DOHH2 (cell line): ENCODE data around the gene S100A10.

Experiments
- H3F3A ChIP-seq: fragments of 200-600 bp; sonication (generic), shearing (Covaris generic); 2 replicates; pipeline ENCODE4 v1.6.0; 2016; ENCODE audit warnings: antibody characterized with exemption, mild to moderate bottlenecking; ENCODE audit not compliant: control insufficient read depth, insufficient read depth
- H3K27ac ChIP-seq: fragments of 200-600 bp; sonication (generic); 2 replicates; pipeline ENCODE4 v1.5.1; 2014; ENCODE audit warnings: low read depth, mild to moderate bottlenecking, low read length, moderate library complexity
- H3K27me3 ChIP-seq: fragments of 200-600 bp; sonication (generic); 2 replicates; pipeline ENCODE4 v1.6.1; 2014; ENCODE audit warnings: mild to moderate bottlenecking, low read length, mixed read lengths; ENCODE audit not compliant: control insufficient read depth
- H3K36me3 ChIP-seq: fragments of 200-600 bp; sonication (generic); 2 replicates; pipeline ENCODE4 v1.6.1; 2014; ENCODE audit warnings: mild to moderate bottlenecking, low read length, moderate library complexity, mixed read lengths; ENCODE audit not compliant: control insufficient read depth
- H3K4me1 ChIP-seq: fragments of 200-600 bp; sonication (generic); 2 replicates; pipeline ENCODE4 v1.6.1; 2014; ENCODE audit warnings: mild to moderate bottlenecking, low read length, mixed read lengths; ENCODE audit not compliant: control insufficient read depth
- H3K4me2 ChIP-seq: fragments of 200-600 bp; sonication (generic); 2 replicates; pipeline ENCODE4 v1.6.0; 2014; ENCODE audit warnings: mild to moderate bottlenecking, low read length, moderate library complexity
- H3K4me3 ChIP-seq: fragments of 200-600 bp; sonication (generic); 2 replicates; pipeline ENCODE4 v1.5.1; 2014; ENCODE audit warnings: mild to moderate bottlenecking, low read length, mixed read lengths
- H3K79me2 ChIP-seq: fragments of 200-600 bp; sonication (generic); 2 replicates; pipeline ENCODE4 v1.6.1; 2014; ENCODE audit warnings: mild to moderate bottlenecking, low read length, mixed read lengths; ENCODE audit not compliant: control insufficient read depth
- H3K9me2 ChIP-seq: fragments of 200-600 bp; sonication (generic); replicated peaks from 2 replicates; pipeline ENCODE4 v1.6.1; 2014; ENCODE audit warnings: mild to moderate bottlenecking, low read length, mixed read lengths; ENCODE audit not compliant: control insufficient read depth
- H3K9me3 ChIP-seq: fragments of 200-600 bp; sonication (generic); 2 replicates; pipeline ENCODE4 v1.6.1; 2014; ENCODE audit warnings: antibody characterized with exemption, low read length, mixed read lengths; ENCODE audit not compliant: control insufficient read depth, insufficient read depth
- H4K20me1 ChIP-seq: fragments of 200-600 bp; sonication (generic); 2 replicates; pipeline ENCODE4 v1.6.0; 2014; ENCODE audit warnings: low read depth, mild to moderate bottlenecking, antibody characterized with exemption, low read length, moderate library complexity; ENCODE audit not compliant: control insufficient read depth, insufficient read depth
- CTCF ChIP-seq: fragments of 200-600 bp; sonication (generic); IDR thresholded peaks from one replicate; pipeline ENCODE4 v1.5.1; 2014; ENCODE audit warnings: antibody characterized with exemption, mild to moderate bottlenecking, low read depth, low read length; ENCODE audit not compliant: poor library complexity, severe bottlenecking
- EZH2phosphoT487 ChIP-seq: fragments of 200-600 bp; sonication (generic); IDR thresholded peaks from 2 replicates; pipeline ENCODE4 v1.6.1; 2017; ENCODE audit warnings: borderline replicate concordance, mild to moderate bottlenecking, antibody characterized with exemption, low read length, moderate library complexity, mixed read lengths

Gene S100A10

DNA sequence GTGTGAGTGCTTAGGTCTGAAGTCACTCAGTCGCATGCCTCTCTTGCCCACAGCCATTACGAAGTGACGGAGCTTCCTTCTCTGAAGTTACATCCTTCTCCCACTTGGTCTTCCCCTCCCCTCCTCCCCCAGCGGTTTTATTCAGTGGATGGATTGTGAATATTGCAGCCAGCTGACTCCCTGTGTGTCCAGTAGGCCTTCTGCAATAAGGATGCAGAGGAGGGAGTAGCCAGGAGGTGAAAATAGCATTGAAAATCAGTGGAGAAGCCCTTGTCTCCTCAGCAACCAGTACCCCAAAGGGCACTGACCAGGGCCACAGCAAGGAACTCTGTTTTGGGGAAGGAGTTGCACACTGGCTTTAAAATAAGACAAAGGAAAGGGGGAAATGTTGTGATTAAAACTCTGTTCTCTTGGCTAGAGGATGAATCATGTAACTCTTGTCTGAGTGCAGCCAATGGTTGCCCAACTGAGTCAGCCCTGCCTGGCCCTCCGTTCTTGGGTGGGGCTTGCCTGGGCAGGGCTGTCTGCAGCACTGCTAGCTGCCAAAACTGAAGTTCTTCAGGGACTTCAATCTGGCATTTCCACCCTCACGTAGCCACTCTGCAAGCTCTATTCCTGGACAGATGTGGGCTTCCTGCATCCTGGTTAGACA, 4.3 kb downstream of the S100A10 start:
- H3K4me3 ChIP-seq: no peak overlapping the region

DNA sequence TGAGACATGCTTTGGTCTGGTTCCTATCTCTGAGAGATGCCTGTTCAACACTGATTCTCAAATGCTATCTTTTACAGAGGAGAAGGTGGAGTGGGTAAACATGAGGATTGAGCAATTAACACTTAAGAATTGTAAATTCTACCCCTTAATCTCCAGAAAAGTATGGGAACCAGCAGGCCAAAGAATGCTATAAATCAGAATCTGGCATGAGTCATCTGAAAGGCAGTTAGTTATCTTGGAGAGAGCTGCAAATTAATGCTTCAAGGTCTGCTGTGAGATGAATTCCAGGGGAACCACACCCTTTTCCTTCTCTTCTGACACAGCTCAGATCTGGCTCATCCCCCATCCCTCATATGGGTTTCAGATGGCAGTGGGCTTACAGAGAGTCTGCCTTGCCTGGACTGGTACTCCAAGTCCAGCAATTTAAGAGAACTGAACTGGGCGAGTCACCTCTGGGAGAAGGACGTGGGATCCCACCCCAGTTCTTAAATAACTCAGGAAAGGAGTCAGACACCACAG, 5.2 kb downstream of the S100A10 start:
- Histone ChIP-seq H3K9me3 (no peaks in the 10 kb centered on the region), H4K20me1 (0 out of 2 replicates have a peak, but pooled peaks cover 10% of the 10 kb centered on the region), H3K4me2 (no peak overlapping the region), H3F3A (no peaks in the 10 kb centered on the region), H3K4me3 (no peak overlapping the region), H3K79me2 (peaks cover 59% of the 10 kb centered on the region), H3K27ac (no peak overlapping the region), H3K36me3 (peaks cover 45% of the 10 kb centered on the region), H3K27me3 (no peaks in the 10 kb centered on the region), H3K9me2 (no peaks in the 10 kb centered on the region), H3K4me1 (peaks cover 65% of the 10 kb centered on the region)
- no peak for TF ChIP-seq EZH2phosphoT487
- no peak for TF ChIP-seq CTCF

More for the DNA sequence above, 4.3 kb downstream of the S100A10 start:
- no peak overlapping the region for H3K4me2 ChIP-seq
- no peak for TF ChIP-seq EZH2phosphoT487
- no peak for TF ChIP-seq CTCF
- H4K20me1 ChIP-seq: 0 out of 2 replicates have a peak, but pooled peaks cover 10% of the 10 kb centered on the region
- peaks cover 37% of the 10 kb centered on the region for H3K36me3 ChIP-seq
- H3K27me3 ChIP-seq: no peaks in the 10 kb centered on the region
- no peaks in the 10 kb centered on the region for H3K9me3 ChIP-seq
- no peaks in the 10 kb centered on the region for H3K9me2 ChIP-seq
- no peaks in the 10 kb centered on the region for H3F3A ChIP-seq
- no peak overlapping the region for H3K27ac ChIP-seq
- H3K4me1 ChIP-seq: peaks cover 67% of the 10 kb centered on the region
- peaks cover 65% of the 10 kb centered on the region for H3K79me2 ChIP-seq

DNA sequence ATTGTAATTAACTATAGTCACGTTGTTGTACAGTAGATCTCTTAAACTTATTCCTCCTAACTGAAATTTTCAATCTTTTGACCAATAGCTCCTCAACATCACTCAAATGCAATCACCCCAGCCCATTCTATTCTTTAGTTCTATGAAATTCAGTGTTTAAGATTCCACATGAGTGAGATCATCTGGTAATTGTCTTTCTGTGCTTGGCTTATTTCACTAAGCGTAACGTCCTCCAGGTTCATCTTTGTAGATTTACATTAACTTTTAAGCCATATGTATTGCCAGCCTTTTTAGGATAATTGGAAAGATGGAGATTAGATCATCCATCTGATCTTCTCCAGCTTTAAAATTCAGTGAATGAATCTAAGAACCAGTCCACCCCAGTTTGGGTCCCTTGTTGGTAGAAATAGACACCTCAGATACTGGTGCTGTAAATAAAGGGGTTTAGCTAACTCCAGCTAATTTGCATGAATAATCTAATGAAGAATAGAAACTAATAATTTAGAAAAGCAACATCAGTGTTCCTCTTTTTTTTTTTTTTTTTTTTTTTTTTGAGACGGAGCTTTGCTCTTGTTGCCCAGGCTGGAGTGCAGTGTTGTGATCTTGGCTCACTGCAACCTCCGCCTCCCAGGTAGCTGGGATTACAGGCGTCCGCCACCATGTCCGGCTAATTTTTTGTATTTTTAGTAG, 7.0 kb downstream of the S100A10 start:
- Histone ChIP-seq H3K4me3 (no peak overlapping the region), H3K79me2 (peaks cover 41% of the 10 kb centered on the region), H3F3A (no peaks in the 10 kb centered on the region), H4K20me1 (0 out of 2 replicates have a peak, but pooled peaks cover 3% of the 10 kb centered on the region), H3K4me1 (peaks cover 48% of the 10 kb centered on the region), H3K27me3 (no peaks in the 10 kb centered on the region), H3K4me2 (no peak overlapping the region), H3K36me3 (peaks cover 45% of the 10 kb centered on the region), H3K9me2 (no peaks in the 10 kb centered on the region), H3K27ac (no peak overlapping the region), H3K9me3 (no peaks in the 10 kb centered on the region)
- TF ChIP-seq EZH2phosphoT487: no peak
- no peak for TF ChIP-seq CTCF
